Liver (tissue), 9 donors: ENCODE measurements around the gene POMT2. TPM values are rescaled to one million over a fixed set of nuclear protein-coding genes. Genes with fewer than 3 reads are reported as not detected.

Experiments used
- DNase-seq: peaks from one replicate; pipeline ENCODE4 v3.0.0-alpha.2; 2017; ENCODE audit warnings: low spot score
- H3K27ac ChIP-seq, 2 donors: one replicate each; pipeline ENCODE4 v1.7.0; 2013; ENCODE audit warnings: inconsistent platforms in 2 of 2, low read length in 2 of 2, control low read depth in 1 of 2, low read depth in 1 of 2, mild to moderate bottlenecking in 1 of 2
- H3K27me3 ChIP-seq, 4 donors: one replicate each; pipeline versions ENCODE4 v1.6.1 to v1.7.0; 2013; ENCODE audit warnings: low read length in 3 of 4, inconsistent platforms in 1 of 4, mild to moderate bottlenecking in 1 of 4, moderate library complexity in 1 of 4; ENCODE audit not compliant: control insufficient read depth in 4 of 4, insufficient read depth in 4 of 4
- H3K36me3 ChIP-seq, 4 donors: one replicate each; pipeline versions ENCODE4 v1.6.1 to v1.7.0; 2013; ENCODE audit warnings: low read length in 3 of 4, mild to moderate bottlenecking in 3 of 4, low read depth in 1 of 4, moderate library complexity in 1 of 4; ENCODE audit not compliant: control insufficient read depth in 4 of 4, insufficient read depth in 3 of 4
- H3K4me1 ChIP-seq, 4 donors: one replicate each; pipeline versions ENCODE4 v1.6.1 to v1.7.0; 2013; ENCODE audit warnings: low read length in 3 of 4, mild to moderate bottlenecking in 3 of 4, moderate library complexity in 1 of 4; ENCODE audit not compliant: control insufficient read depth in 4 of 4, insufficient read depth in 4 of 4
- H3K4me3 ChIP-seq, 3 donors: one replicate each; pipeline versions ENCODE4 v1.6.1 to v1.7.0; 2013; ENCODE audit warnings: low read length in 3 of 3, control low read depth in 1 of 3, low read depth in 1 of 3, mild to moderate bottlenecking in 1 of 3
- H3K9ac ChIP-seq, 2 donors: one replicate each; pipeline ENCODE4 v1.7.0; 2013; ENCODE audit warnings: low read length in 2 of 2, mild to moderate bottlenecking in 2 of 2, moderate library complexity in 2 of 2, control low read depth in 1 of 2, low read depth in 1 of 2
- H3K9me3 ChIP-seq, 4 donors: one replicate each; pipeline versions ENCODE4 v1.6.1 to v1.7.0; 2013; ENCODE audit warnings: low read length in 3 of 4; ENCODE audit not compliant: control insufficient read depth in 4 of 4
- ATF3 ChIP-seq: IDR thresholded peaks from 2 replicates; pipeline ENCODE4 v1.6.1; 2016; ENCODE audit warnings: antibody characterized with exemption
- CTCF ChIP-seq: fragments of 150-350 bp; IDR thresholded peaks from 2 replicates; pipeline ENCODE4 v1.5.1; 2017; ENCODE audit warnings: improper control_type of control experiment, low read depth, low read length; ENCODE audit not compliant: missing input control
- EGR1 ChIP-seq, 2 donors: IDR thresholded peaks; 2 replicates each; pipeline ENCODE4 v1.6.1; 2016 to 2018; ENCODE audit warnings: antibody characterized with exemption in 2 of 2, low read depth in 2 of 2
- FOXA1 ChIP-seq: IDR thresholded peaks from 2 replicates; pipeline ENCODE4 v1.6.1; 2016; ENCODE audit warnings: antibody characterized with exemption
- FOXA2 ChIP-seq: IDR thresholded peaks from 2 replicates; pipeline ENCODE4 v1.6.1; 2016; ENCODE audit warnings: antibody characterized with exemption
- GABPA ChIP-seq, 2 donors: IDR thresholded peaks in 1 of 2; conservative IDR thresholded peaks in 1 of 2; 2 replicates each; pipeline ENCODE4 v1.6.1; 2016; ENCODE audit warnings: antibody characterized with exemption in 2 of 2, mild to moderate bottlenecking in 1 of 2, moderate library complexity in 1 of 2
- HNF4A ChIP-seq, 2 donors: conservative IDR thresholded peaks; 2 replicates each; pipeline ENCODE4 v1.6.1; 2016; ENCODE audit warnings: antibody characterized with exemption in 2 of 2, mild to moderate bottlenecking in 2 of 2
- HNF4G ChIP-seq: IDR thresholded peaks from 2 replicates; pipeline ENCODE4 v1.6.1; 2016; ENCODE audit warnings: antibody characterized with exemption
- JUND ChIP-seq, 2 donors: IDR thresholded peaks; 2 replicates each; pipeline ENCODE4 v1.6.1; 2016; ENCODE audit warnings: antibody characterized with exemption in 2 of 2
- MAX ChIP-seq: IDR thresholded peaks from 2 replicates; pipeline ENCODE4 v1.6.1; 2016; ENCODE audit warnings: antibody characterized with exemption
- NR2F2 ChIP-seq: IDR thresholded peaks from 2 replicates; pipeline ENCODE4 v1.6.1; 2016; ENCODE audit warnings: antibody characterized with exemption
- RAD21 ChIP-seq, 2 donors: IDR thresholded peaks; 2 replicates each; pipeline ENCODE4 v1.6.1; 2016; ENCODE audit warnings: antibody characterized with exemption in 2 of 2, mild to moderate bottlenecking in 2 of 2
- RXRA ChIP-seq, 2 donors: IDR thresholded peaks; 2 replicates each; pipeline ENCODE4 v1.6.1; 2017 to 2018; ENCODE audit warnings: antibody characterized with exemption in 2 of 2, mild to moderate bottlenecking in 1 of 2
- SP1 ChIP-seq: IDR thresholded peaks from 2 replicates; pipeline ENCODE4 v1.6.1; 2018; ENCODE audit warnings: antibody characterized with exemption, mild to moderate bottlenecking
- TAF1 ChIP-seq: conservative IDR thresholded peaks from 2 replicates; pipeline ENCODE4 v1.6.1; 2016; ENCODE audit warnings: antibody characterized with exemption, mild to moderate bottlenecking
- YY1 ChIP-seq: IDR thresholded peaks from 2 replicates; pipeline ENCODE4 v1.6.1; 2016; ENCODE audit warnings: antibody characterized with exemption, mild to moderate bottlenecking
- WGBS: extraction: QIAGEN DNeasy Blood & Tissue Kit; methylation state at CpG from one replicate; pipeline ENCODE4 v1.1.7; 2013; 5-methylcytosine and 5-hydroxymethylcytosine counted together
- polyA plus RNA-seq, 2 donors: library from polyadenylated mRNA; stranded (reverse) in 1 of 2; unstranded in 1 of 2; fragments of 200-250 nt in 1 of 2; fragments of >200 nt in 1 of 2; fragmentation: Nextera tagmentation in 1 of 2; extraction: Ambion mirVana in 1 of 2; gene quantifications; one replicate each; pipeline versions ENCODE4 v1.2.1 to v1.2.3, GENCODE V29; 2013 to 2015
- total RNA-seq, 2 donors: library from RNA; depleted of rRNA; stranded (reverse); fragments of >200 nt; gene quantifications; one replicate each; pipeline ENCODE4 v1.2.3, GENCODE V29; 2014
- TF ChIP-seq, protein P1 (sequence below): IDR thresholded peaks from 2 replicates; pipeline ENCODE4 v1.6.1; 2016; ENCODE audit warnings: antibody characterized with exemption
- TF ChIP-seq, protein P2 (sequence below): IDR thresholded peaks from 2 replicates; pipeline ENCODE4 v1.6.1; 2016; ENCODE audit warnings: antibody characterized with exemption, mild to moderate bottlenecking
- donor health status: healthy.
- donor health status: healthy.
- donor health status: healthy.
- donor health status: healthy.
- donor health status: healthy.

The POMT2 gene
- total and polyA plus RNA-seq, 4 donors, result 4.8 to 13.1 (median 5.3) TPM

- no peak for TF ChIP-seq RAD21 (IDR thresholded peaks at IDR 0.05)
- no peak for TF ChIP-seq NR2F2
- no peak for TF ChIP-seq HNF4G
- 73% methylated on average over 16 of the region's 16 CpGs for WGBS
Measured at GRCh38 chr14:77265561-77266335, 54.9 kb downstream of the POMT2 start.

DNA sequence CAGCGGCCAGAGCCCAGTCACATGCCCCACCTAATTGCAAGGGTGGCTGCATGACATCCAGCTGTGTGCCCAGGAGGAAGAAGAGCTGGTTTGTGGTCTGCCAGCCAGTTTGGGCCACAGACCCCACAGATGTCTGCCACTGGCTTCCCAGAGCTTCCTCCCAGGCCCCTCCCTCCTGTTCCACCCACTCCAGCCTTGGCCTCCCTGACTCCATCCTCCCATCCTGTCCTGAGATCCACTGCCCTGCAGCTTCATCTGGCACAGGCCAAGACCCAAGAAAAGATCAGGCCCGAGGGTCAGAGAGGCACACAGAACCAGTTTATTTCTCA, 55.5 kb downstream of the POMT2 start:
- 71% methylated on average over 2 of the region's 2 CpGs for WGBS

More at GRCh38 chr14:77265561-77266335, 54.9 kb downstream of the POMT2 start:
- Histone ChIP-seq H3K9ac (no peak overlapping the region), H3K27me3 (peaks cover 0 to 7% (median 3%) of the 10 kb centered on the region in 4 donors), H3K9me3 (peaks cover 0 to 1% (median 0%) of the 10 kb centered on the region in 4 donors), H3K36me3 (no peaks in the 10 kb centered on the region), H3K27ac (no peak overlapping the region), H3K4me3 (no peak overlapping the region), H3K4me1 (peaks cover 0 to 3% (median 0%) of the 10 kb centered on the region in 4 donors)
- DNase-seq, result no peak

More for the DNA sequence above, 55.5 kb downstream of the POMT2 start:
- H3K27me3 ChIP-seq, result peaks cover 0 to 7% (median under 1%) of the 10 kb centered on the region in 4 donors
- no peak overlapping the region for H3K9ac ChIP-seq
- H3K9me3 ChIP-seq, result peaks cover 0 to 1% (median 0%) of the 10 kb centered on the region in 4 donors
- TF ChIP-seq JUND (IDR thresholded peaks at IDR 0.05), result no peak
- TF ChIP-seq GABPA (IDR thresholded peaks at IDR 0.05 in 1 of 2, conservative IDR thresholded peaks at IDR 0.05 in 1 of 2), result no peak
- no peak for TF ChIP-seq YY1
- no peak for TF ChIP-seq SP1
- no peak for TF ChIP-seq MAX
- TF ChIP-seq HNF4A (conservative IDR thresholded peaks at IDR 0.05), result no peak
- no peak for TF ChIP-seq HNF4G
- TF ChIP-seq FOXA1, result no peak
- no peak for TF ChIP-seq EGR1 (IDR thresholded peaks at IDR 0.05; ENCODE audit: low read depth in 2 of 2)
- no peak for TF ChIP-seq TAF1
- no peak for TF ChIP-seq ATF3
- TF ChIP-seq NR2F2, result no peak
- TF ChIP-seq, protein P1, sequence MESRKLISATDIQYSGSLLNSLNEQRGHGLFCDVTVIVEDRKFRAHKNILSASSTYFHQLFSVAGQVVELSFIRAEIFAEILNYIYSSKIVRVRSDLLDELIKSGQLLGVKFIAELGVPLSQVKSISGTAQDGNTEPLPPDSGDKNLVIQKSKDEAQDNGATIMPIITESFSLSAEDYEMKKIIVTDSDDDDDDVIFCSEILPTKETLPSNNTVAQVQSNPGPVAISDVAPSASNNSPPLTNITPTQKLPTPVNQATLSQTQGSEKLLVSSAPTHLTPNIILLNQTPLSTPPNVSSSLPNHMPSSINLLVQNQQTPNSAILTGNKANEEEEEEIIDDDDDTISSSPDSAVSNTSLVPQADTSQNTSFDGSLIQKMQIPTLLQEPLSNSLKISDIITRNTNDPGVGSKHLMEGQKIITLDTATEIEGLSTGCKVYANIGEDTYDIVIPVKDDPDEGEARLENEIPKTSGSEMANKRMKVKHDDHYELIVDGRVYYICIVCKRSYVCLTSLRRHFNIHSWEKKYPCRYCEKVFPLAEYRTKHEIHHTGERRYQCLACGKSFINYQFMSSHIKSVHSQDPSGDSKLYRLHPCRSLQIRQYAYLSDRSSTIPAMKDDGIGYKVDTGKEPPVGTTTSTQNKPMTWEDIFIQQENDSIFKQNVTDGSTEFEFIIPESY, result no peak
- TF ChIP-seq RXRA (IDR thresholded peaks at IDR 0.05), result no peak
- no peak for TF ChIP-seq FOXA2
- TF ChIP-seq RAD21 (IDR thresholded peaks at IDR 0.05), result no peak
- TF ChIP-seq, protein P2, sequence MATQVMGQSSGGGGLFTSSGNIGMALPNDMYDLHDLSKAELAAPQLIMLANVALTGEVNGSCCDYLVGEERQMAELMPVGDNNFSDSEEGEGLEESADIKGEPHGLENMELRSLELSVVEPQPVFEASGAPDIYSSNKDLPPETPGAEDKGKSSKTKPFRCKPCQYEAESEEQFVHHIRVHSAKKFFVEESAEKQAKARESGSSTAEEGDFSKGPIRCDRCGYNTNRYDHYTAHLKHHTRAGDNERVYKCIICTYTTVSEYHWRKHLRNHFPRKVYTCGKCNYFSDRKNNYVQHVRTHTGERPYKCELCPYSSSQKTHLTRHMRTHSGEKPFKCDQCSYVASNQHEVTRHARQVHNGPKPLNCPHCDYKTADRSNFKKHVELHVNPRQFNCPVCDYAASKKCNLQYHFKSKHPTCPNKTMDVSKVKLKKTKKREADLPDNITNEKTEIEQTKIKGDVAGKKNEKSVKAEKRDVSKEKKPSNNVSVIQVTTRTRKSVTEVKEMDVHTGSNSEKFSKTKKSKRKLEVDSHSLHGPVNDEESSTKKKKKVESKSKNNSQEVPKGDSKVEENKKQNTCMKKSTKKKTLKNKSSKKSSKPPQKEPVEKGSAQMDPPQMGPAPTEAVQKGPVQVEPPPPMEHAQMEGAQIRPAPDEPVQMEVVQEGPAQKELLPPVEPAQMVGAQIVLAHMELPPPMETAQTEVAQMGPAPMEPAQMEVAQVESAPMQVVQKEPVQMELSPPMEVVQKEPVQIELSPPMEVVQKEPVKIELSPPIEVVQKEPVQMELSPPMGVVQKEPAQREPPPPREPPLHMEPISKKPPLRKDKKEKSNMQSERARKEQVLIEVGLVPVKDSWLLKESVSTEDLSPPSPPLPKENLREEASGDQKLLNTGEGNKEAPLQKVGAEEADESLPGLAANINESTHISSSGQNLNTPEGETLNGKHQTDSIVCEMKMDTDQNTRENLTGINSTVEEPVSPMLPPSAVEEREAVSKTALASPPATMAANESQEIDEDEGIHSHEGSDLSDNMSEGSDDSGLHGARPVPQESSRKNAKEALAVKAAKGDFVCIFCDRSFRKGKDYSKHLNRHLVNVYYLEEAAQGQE, result no peak
- no peak for TF ChIP-seq CTCF
- DNase-seq, result no peak
- no peak overlapping the region for H3K27ac ChIP-seq
- no peaks in the 10 kb centered on the region for H3K4me1 ChIP-seq
- H3K4me3 ChIP-seq, result no peak overlapping the region
- H3K36me3 ChIP-seq, result no peaks in the 10 kb centered on the region
